Upper lobe of left lung (tissue), 6 donors: ENCODE measurements around the gene NACC1. TPM values are rescaled to one million over a fixed set of nuclear protein-coding genes. Genes with fewer than 3 reads are reported as not detected.

ENCODE experiments used
- ATAC-seq, 2 donors: fragments of 200-7000 bp; cut with Tn5 transposase; one replicate each; pipeline ENCODE4 v1.9.1; 2022; ENCODE audit warnings: mild to moderate bottlenecking in 2 of 2, moderate library complexity in 2 of 2; ENCODE audit not compliant: low FRiP score in 2 of 2
- DNase-seq, 2 donors: peaks; one replicate each; pipeline ENCODE4 v3.0.0-alpha.2; 2019 to 2020
- H3K27ac ChIP-seq, 4 donors: fragments of 200-600 bp; sonication (generic); one replicate each; pipeline ENCODE4 v1.5.1; 2016 to 2019
- H3K27me3 ChIP-seq, 4 donors: fragments of 200-600 bp; sonication (generic); one replicate each; pipeline ENCODE4 v1.5.1; 2017 to 2019
- H3K36me3 ChIP-seq, 4 donors: fragments of 200-600 bp; sonication (generic); one replicate each; pipeline ENCODE4 v1.5.1; 2016 to 2019
- H3K4me1 ChIP-seq, 4 donors: fragments of 200-600 bp; sonication (generic); one replicate each; pipeline ENCODE4 v1.5.1; 2018 to 2019
- H3K4me3 ChIP-seq, 4 donors: fragments of 200-600 bp; sonication (generic); one replicate each; pipeline ENCODE4 v1.5.1; 2017 to 2019; ENCODE audit warnings: mild to moderate bottlenecking in 2 of 4, moderate library complexity in 1 of 4
- H3K9me3 ChIP-seq, 4 donors: fragments of 200-600 bp; sonication (generic); one replicate each; pipeline ENCODE4 v1.5.1; 2018 to 2019
- CTCF ChIP-seq, 6 experiments: fragments of 450-650 bp in 4 of 6; fragments of 200-600 bp in 2 of 6; sonication (generic) in 2 of 6; IDR thresholded peaks; one replicate each; pipeline ENCODE4 v1.5.1; 2016 to 2019; ENCODE audit warnings: antibody characterized with exemption in 6 of 6
- EP300 ChIP-seq, 4 donors: sonication (generic); formaldehyde crosslinking; IDR thresholded peaks; one replicate each; pipeline ENCODE4 v1.5.1; 2017; ENCODE audit warnings: antibody characterized with exemption in 4 of 4, control low read depth in 2 of 4
- POLR2A ChIP-seq, 4 donors: fragments of 450-650 bp; IDR thresholded peaks; one replicate each; pipeline ENCODE4 v1.5.1; 2016 to 2017; ENCODE audit warnings: antibody characterized with exemption in 4 of 4, mild to moderate bottlenecking in 2 of 4
- POLR2AphosphoS5 ChIP-seq, 2 donors: sonication (generic); formaldehyde crosslinking; IDR thresholded peaks; one replicate each; pipeline ENCODE4 v1.5.1; 2017; ENCODE audit warnings: antibody characterized with exemption in 2 of 2
- WGBS, 2 donors: methylation state at CpG; one replicate each; pipeline ENCODE4 v1.1.5; 2017 to 2018; 5-methylcytosine and 5-hydroxymethylcytosine counted together
- total RNA-seq, 6 donors: library from RNA; depleted of rRNA in 4 of 6; stranded (reverse); fragments of >200 nt in 4 of 6; gene quantifications; one replicate each; pipeline versions ENCODE4 v1.1.0 to v1.2.1, GENCODE V29; 2016 to 2021
- donor health status: DM: no; HTN: no; CAD: no; lungs with moderate emphysema.
- donor health status: DM: no; HTN: yes; CAD: no; lungs with severe emphysema.

The NACC1 gene
- total RNA-seq, 6 donors from 2014 or later, result 22.0 to 96.1 (median 55.7) TPM

- Histone ChIP-seq H3K4me1 (peaks cover 73 to 97% (median 85%) of the 10 kb centered on the region in 4 donors), H3K27ac (peak overlapping the region; percentile 92 to 98 (median 95)), H3K36me3 (peaks cover 0 to 15% (median 7%) of the 10 kb centered on the region in 4 donors), H3K4me3 (peak overlapping the region in 3 of 4 donors; percentile 26 to 59 (median 37)), H3K9me3 (no peaks in the 10 kb centered on the region), H3K27me3 (no peaks in the 10 kb centered on the region)
- 48 to 63% methylated on average over 37 to 38 of the region's 44 CpGs for WGBS, 2 donors
- TF ChIP-seq POLR2AphosphoS5 (IDR thresholded peaks at IDR 0.05) (no peak), CTCF (IDR thresholded peaks at IDR 0.05) (peak in 4 of 6 experiments; percentile 23 to 38 (median 30))
- peak in 1 of 2 donors; percentile 48 for DNase-seq
- ATAC-seq, result no peak
Observed at GRCh38 chr19:13095934-13096927, 21.8 kb upstream of the NACC1 start.

DNA sequence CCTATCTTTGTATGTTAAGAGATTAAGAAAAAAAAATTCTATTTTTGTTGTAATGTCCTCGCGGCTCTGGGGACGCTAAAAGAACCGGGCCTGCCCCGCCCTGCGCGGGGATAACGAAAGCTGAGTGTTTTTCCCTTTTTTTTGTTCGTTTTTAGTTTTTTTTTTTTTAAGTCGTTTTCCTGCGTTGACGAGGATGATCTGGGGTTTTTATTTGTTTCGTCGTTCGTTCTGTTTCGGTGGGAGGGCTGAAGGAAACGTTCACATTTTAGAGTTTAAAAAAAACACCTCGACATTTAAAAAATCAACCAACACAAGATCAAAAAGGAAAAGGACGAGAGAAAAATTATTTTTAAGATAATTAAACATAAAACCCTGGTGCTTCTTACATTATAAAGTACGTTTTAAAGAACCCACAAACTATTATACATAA, 21.0 kb upstream of the NACC1 start:
- no peaks in the 10 kb centered on the region for H3K27me3 ChIP-seq
- H3K4me3 ChIP-seq, result peak overlapping the region in 3 of 4 donors; percentile 34 to 59 (median 55)
- H3K9me3 ChIP-seq, result no peaks in the 10 kb centered on the region
- H3K27ac ChIP-seq, result peak overlapping the region; percentile 92 to 98 (median 95)
- peaks cover 0 to 15% (median 7%) of the 10 kb centered on the region in 4 donors for H3K36me3 ChIP-seq
- H3K4me1 ChIP-seq, result peaks cover 69 to 97% (median 86%) of the 10 kb centered on the region in 4 donors
- WGBS, 2 donors, result 40 to 46% methylated on average over 20 of the region's 20 CpGs
- ATAC-seq (no peak), DNase-seq (no peak)
- TF ChIP-seq POLR2AphosphoS5 (IDR thresholded peaks at IDR 0.05) (no peak), EP300 (IDR thresholded peaks at IDR 0.05) (no peak), POLR2A (IDR thresholded peaks at IDR 0.05) (no peak), CTCF (IDR thresholded peaks at IDR 0.05) (no peak)

DNA sequence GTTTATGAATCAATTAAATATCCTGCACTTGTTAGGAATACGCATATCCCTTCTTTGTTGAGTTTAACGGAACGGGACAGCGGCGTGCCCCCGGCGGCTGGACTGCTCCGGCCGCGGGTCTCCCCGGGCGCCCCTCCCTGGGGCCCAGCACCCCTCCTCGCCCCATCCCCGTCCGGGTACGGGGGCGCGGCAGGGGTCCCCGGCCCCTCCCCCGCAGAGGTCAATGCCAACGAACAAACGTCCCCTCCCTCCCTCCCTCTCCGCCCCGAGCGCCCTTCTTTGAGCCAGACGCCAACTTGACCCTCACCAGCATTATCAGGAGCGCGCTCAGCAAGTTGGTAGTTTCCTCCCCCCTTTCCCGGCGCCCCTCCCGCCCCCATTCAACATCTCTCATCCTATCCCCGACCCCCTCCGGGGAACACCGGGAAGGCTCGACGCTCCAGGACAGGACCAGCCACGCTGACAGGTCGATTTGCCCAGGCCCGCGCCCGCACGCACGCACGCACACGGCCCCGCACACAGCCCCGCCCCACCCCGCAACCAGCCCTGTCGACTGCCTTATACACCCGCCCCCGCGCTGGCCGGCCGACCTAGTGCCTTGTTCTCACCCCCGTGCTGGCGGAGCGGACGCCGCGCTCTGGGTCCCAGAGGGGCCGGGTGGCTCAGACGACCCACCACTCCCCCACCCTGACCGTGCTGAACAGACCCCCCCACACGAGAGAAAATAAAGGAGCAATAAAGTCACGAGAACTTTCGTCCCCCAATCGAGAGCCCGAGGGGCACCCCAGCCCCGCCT, 20.4 kb upstream of the NACC1 start:
- Histone ChIP-seq H3K27ac (peak overlapping the region; percentile 92 to 98 (median 95)), H3K9me3 (no peaks in the 10 kb centered on the region), H3K27me3 (no peaks in the 10 kb centered on the region), H3K36me3 (peaks cover 0 to 15% (median 7%) of the 10 kb centered on the region in 4 donors), H3K4me1 (peaks cover 67 to 97% (median 84%) of the 10 kb centered on the region in 4 donors), H3K4me3 (peak overlapping the region in 3 of 4 donors; percentile 34 to 59 (median 55))
- DNase-seq (peak; percentile 62 to 93), ATAC-seq (peak in 1 of 2 donors; percentile 1)
- WGBS, 2 donors, result 18 to 26% methylated on average over 33 to 43 of the region's 69 CpGs
- no peak for TF ChIP-seq POLR2A (IDR thresholded peaks at IDR 0.05)
- TF ChIP-seq POLR2AphosphoS5 (IDR thresholded peaks at IDR 0.05), result no peak
- TF ChIP-seq EP300 (IDR thresholded peaks at IDR 0.05), result no peak

- TF ChIP-seq POLR2AphosphoS5 (IDR thresholded peaks at IDR 0.05), result no peak
- no peak for TF ChIP-seq EP300 (IDR thresholded peaks at IDR 0.05)
- TF ChIP-seq POLR2A (IDR thresholded peaks at IDR 0.05), result peak in 1 of 4 donors; percentile 46
- no peak for TF ChIP-seq CTCF (IDR thresholded peaks at IDR 0.05)
- WGBS, 2 donors, result 7 to 21% methylated on average over 40 to 55 of the region's 58 CpGs
- H3K4me1 ChIP-seq, result peaks cover 74 to 97% (median 84%) of the 10 kb centered on the region in 4 donors
- H3K4me3 ChIP-seq, result peak overlapping the region; percentile 15 to 59 (median 44)
- peak overlapping the region; percentile 92 to 98 (median 95) for H3K27ac ChIP-seq
- H3K9me3 ChIP-seq, result no peaks in the 10 kb centered on the region
- ATAC-seq, result peak in 1 of 2 donors; percentile 28
- H3K27me3 ChIP-seq, result no peaks in the 10 kb centered on the region
- DNase-seq, result peak in 1 of 2 donors; percentile 42
- H3K36me3 ChIP-seq, result peaks cover 0 to 15% (median 7%) of the 10 kb centered on the region in 4 donors
Observed at GRCh38 chr19:13098277-13099072, 19.6 kb upstream of the NACC1 start.
